Cardiac muscle cell (in vitro differentiated cells and primary cell): ENCODE data around the gene SEZ6. TPM values are rescaled to one million over a fixed set of nuclear protein-coding genes. Genes with fewer than 3 reads are reported as not detected.

Experiments
- DNase-seq, 2 donors: peaks; one replicate each; pipeline versions ENCODE4 v3.0.0 to v3.0.0-alpha.2; 2010 to 2017; ENCODE audit warnings: low read depth in 1 of 2, low spot score in 1 of 2
- H3K27ac ChIP-seq: fragments of 200-600 bp; sonication (generic); 2 replicates; pipeline ENCODE4 v1.5.1; 2016
- H3K27me3 ChIP-seq: fragments of 200-600 bp; sonication (generic); 2 replicates; pipeline ENCODE4 v1.6.0; 2016; ENCODE audit warnings: control low read depth
- H3K36me3 ChIP-seq: fragments of 200-600 bp; sonication (generic); 2 replicates; pipeline ENCODE4 v1.5.1; 2016; ENCODE audit warnings: control low read depth
- H3K4me1 ChIP-seq: fragments of 200-600 bp; sonication (generic); 2 replicates; pipeline ENCODE4 v1.8.1; 2017; ENCODE audit warnings: low read depth, mild to moderate bottlenecking, mixed run types
- H3K4me3 ChIP-seq: fragments of 200-600 bp; sonication (generic); 2 replicates; pipeline ENCODE4 v1.5.1; 2016; ENCODE audit warnings: mild to moderate bottlenecking
- H3K9me3 ChIP-seq: fragments of 200-600 bp; sonication (generic); 2 replicates; pipeline ENCODE4 v1.5.1; 2017; ENCODE audit warnings: low read depth, mild to moderate bottlenecking, control low read depth
- CTCF ChIP-seq: IDR thresholded peaks from 2 replicates; pipeline ENCODE4 v1.5.1; 2012; ENCODE audit warnings: low read depth, mild to moderate bottlenecking, low read length
- polyA plus RNA-seq: library from polyadenylated mRNA; unstranded; fragments of >200 nt; fragmentation: Nextera tagmentation; extraction: Ambion mirVana; gene quantifications from 2 replicates; pipeline ENCODE4 v1.2.1, GENCODE V29; 2016
- total RNA-seq: library from RNA; depleted of rRNA; stranded (reverse); fragments of >200 nt; gene quantifications from 2 replicates; pipeline ENCODE4 v1.2.3, GENCODE V29; 2016

The SEZ6 gene
- total and polyA plus RNA-seq, 2 experiments from 2014 or later, result 0.21 to 0.95 TPM

- no peak overlapping the region for H3K27ac ChIP-seq
- no peaks in the 10 kb centered on the region for H3K27me3 ChIP-seq
- no peaks in the 10 kb centered on the region for H3K9me3 ChIP-seq
- peaks cover 6% of the 10 kb centered on the region for H3K36me3 ChIP-seq
- no peak overlapping the region for H3K4me3 ChIP-seq
- DNase-seq, result peak in 1 of 2 donors; percentile 48
- H3K4me1 ChIP-seq, result peaks cover 12% of the 10 kb centered on the region
- no peak for TF ChIP-seq CTCF
Measured at GRCh38 chr17:28946239-28946638, 59.6 kb downstream of the SEZ6 start.

GRCh38 chr17:28944862-28945741, 60.7 kb downstream of the SEZ6 start:
- H3K9me3 ChIP-seq, result no peaks in the 10 kb centered on the region
- no peaks in the 10 kb centered on the region for H3K27me3 ChIP-seq
- H3K36me3 ChIP-seq, result peaks cover 8% of the 10 kb centered on the region
- H3K4me3 ChIP-seq, result no peak overlapping the region
- DNase-seq, result peak in 1 of 2 donors; percentile 27
- peaks cover 12% of the 10 kb centered on the region for H3K4me1 ChIP-seq
- H3K27ac ChIP-seq, result no peak overlapping the region
- TF ChIP-seq CTCF, result no peak

DNA sequence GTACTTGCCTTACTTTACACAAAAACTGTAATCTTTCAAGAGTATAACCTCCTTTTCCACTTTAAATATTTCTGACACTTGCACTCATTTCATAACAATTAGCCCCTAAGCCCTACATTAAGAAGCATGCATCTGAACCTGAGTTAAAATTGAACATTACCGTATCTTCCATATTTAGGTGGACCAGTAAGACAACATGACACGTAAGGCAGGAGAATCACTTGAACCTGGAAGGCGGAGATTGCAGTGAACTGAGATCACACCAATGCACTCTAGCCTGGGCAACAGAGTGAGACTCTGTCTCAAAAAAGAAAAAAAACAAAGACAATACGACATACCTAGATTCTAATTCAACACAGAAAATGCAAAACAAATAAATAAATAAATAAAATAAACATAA, 61.5 kb downstream of the SEZ6 start:
- Histone ChIP-seq H3K27ac (no peak overlapping the region), H3K9me3 (no peaks in the 10 kb centered on the region), H3K27me3 (no peaks in the 10 kb centered on the region), H3K4me1 (peaks cover 12% of the 10 kb centered on the region), H3K4me3 (no peak overlapping the region), H3K36me3 (peaks cover 8% of the 10 kb centered on the region)
- DNase-seq, result no peak
- no peak for TF ChIP-seq CTCF

GRCh38 chr17:28942925-28943324, 62.9 kb downstream of the SEZ6 start:
- H3K36me3 ChIP-seq, result peaks cover 8% of the 10 kb centered on the region
- H3K4me1 ChIP-seq, result peaks cover 6% of the 10 kb centered on the region
- no peak overlapping the region for H3K27ac ChIP-seq

DNA sequence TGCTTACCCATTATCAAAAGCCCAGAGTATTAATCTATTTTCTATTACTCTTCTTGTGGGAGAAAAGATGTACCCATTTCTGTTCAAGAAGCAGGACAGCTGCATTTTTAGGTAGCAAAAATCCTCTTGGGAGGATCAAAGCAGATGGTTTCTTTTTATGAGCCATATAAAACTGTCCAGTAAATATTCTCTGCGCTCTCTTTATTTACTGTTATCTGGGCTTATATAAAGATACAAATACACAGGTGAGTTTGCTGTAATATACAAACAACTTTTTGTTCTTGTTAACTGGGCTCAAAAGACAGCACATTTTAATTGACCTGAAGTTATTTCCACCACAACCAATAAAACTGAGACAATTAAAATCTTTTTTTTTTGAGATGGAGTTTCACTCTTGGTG, 64.6 kb downstream of the SEZ6 start:
- no peak for DNase-seq
- Histone ChIP-seq H3K27ac (no peak overlapping the region), H3K4me1 (peaks cover 13% of the 10 kb centered on the region), H3K9me3 (no peaks in the 10 kb centered on the region), H3K4me3 (no peak overlapping the region), H3K36me3 (peaks cover 8% of the 10 kb centered on the region), H3K27me3 (no peaks in the 10 kb centered on the region)
- no peak for TF ChIP-seq CTCF

More at GRCh38 chr17:28942925-28943324, 62.9 kb downstream of the SEZ6 start:
- Histone ChIP-seq H3K27me3 (no peaks in the 10 kb centered on the region), H3K9me3 (no peaks in the 10 kb centered on the region), H3K4me3 (no peak overlapping the region)
- no peak for DNase-seq
- TF ChIP-seq CTCF, result no peak
